Measurements from ENCODE around the gene TRIP13.

The TRIP13 gene

DNA sequence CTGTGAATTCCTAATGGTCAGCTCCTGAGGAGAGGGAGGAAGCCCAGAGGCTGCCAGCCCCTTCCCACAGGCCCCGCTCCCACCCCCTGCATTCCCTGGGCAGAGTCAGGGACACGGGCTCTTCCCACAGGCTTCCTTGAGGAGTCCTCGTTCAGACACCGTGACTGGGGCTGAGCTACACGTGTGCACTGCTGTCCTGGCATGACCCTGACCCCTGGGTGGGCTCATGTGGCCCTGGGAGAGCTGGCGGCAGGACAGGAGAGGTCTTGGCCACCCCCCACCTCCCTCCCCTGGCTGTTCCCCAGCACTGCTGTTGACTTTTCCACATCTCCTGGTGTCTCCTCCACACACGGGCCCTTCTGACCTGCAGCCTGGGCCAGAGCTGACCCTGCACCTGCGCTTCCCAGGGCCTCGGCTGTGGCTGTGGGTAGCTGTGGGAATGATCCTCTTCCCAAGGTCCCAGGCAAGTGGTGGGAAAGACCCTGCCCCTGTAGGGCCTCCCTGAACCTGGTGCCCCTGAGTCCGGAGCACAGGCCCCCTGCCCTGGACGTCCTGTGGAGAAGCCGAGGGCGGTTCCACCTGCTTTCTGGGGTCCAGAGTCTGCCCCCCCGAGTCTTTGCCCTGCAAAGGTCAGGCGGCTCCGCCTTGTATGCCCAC, 59.4 kb downstream of the TRIP13 start:
- TF ChIP-seq, protein P1, sequence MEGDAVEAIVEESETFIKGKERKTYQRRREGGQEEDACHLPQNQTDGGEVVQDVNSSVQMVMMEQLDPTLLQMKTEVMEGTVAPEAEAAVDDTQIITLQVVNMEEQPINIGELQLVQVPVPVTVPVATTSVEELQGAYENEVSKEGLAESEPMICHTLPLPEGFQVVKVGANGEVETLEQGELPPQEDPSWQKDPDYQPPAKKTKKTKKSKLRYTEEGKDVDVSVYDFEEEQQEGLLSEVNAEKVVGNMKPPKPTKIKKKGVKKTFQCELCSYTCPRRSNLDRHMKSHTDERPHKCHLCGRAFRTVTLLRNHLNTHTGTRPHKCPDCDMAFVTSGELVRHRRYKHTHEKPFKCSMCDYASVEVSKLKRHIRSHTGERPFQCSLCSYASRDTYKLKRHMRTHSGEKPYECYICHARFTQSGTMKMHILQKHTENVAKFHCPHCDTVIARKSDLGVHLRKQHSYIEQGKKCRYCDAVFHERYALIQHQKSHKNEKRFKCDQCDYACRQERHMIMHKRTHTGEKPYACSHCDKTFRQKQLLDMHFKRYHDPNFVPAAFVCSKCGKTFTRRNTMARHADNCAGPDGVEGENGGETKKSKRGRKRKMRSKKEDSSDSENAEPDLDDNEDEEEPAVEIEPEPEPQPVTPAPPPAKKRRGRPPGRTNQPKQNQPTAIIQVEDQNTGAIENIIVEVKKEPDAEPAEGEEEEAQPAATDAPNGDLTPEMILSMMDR (conservative IDR thresholded peaks at IDR 0.05), result no peak
- TF ChIP-seq ZFX (IDR thresholded peaks at IDR 0.05), result no peak
- no peak overlapping the region for H3K27ac ChIP-seq

DNA sequence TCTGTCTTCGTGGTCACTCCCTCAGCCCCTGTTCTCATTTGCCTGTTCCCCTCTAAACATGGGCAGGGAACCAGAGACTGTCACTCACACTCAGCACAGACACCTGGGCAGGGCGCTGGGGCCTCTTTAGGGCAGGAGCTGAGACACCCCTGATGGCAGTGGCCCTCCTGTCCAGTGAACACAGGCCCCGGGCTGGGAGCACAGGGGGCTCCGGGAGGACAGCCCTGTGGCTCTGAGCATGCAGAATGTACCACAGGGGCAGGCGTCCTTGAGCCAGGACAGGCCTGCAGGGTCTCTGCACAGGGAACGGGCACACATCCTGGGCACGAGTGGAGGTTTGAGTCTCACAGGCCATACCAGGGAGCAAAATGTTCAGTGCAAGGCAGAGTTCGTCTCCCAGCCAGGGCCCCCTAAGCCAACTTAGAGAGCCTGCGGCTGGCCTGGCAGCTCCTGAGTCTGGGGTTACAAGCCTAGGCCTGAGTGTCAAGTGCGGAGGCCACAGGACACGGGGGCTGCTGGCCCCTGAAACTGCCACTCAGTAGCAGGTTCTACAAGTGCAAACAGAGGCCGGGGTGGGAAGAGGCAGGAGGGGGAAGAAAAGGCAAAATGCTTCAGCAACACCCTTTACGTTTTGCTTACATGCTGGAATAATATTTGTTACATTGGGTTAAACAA, 60.0 kb downstream of the TRIP13 start:
- no peak overlapping the region for H3K27ac ChIP-seq
- TF ChIP-seq ZFX (IDR thresholded peaks at IDR 0.05), result no peak
- TF ChIP-seq, protein P1 (conservative IDR thresholded peaks at IDR 0.05), result no peak

DNA sequence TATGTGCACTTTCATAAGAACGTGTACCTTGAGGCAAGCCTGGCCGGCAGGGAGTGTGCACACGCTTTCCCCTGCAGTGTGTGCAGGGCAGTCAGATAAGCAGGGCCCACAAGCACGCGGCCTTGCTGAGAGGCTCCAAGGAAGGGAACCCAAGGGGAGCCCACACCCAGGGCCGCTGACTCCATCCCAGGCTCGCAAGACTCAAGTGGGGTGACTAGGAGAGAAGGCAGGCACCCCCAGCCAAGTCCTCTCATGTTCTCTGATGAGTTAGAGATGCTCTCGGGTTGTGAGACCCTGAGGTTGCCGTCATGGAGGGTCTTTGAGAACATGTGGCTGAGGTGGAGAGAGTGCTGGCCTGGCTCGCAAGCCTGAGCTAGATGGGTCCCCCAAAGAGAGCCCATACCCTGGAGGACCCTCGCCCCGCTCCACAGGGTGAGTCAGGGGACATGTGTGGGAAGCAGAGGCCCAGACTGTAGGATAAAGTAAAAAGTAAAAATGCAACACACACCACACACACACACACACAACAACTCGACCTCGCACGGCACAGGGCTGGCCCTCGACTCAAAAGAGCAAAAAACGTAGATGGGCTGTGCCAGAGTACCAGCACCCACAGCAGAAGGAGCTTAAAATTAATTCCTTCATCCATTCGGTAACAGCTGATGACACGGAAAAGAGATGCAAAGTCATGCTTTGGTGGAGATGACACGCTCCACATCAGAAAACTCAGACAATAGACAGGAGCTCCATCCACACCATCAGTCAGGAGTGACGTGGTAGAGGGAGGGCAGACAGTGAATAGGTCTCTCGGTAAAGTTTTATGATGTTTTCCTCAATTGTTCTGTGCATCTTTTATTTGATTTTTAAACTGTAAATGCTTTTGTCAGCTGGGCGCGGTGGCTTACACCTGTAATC, 61.1 kb downstream of the TRIP13 start:
- no peak overlapping the region for H3K27ac ChIP-seq
- TF ChIP-seq, protein P1 (conservative IDR thresholded peaks at IDR 0.05), result no peak
- TF ChIP-seq ZFX (IDR thresholded peaks at IDR 0.05), result no peak

DNA sequence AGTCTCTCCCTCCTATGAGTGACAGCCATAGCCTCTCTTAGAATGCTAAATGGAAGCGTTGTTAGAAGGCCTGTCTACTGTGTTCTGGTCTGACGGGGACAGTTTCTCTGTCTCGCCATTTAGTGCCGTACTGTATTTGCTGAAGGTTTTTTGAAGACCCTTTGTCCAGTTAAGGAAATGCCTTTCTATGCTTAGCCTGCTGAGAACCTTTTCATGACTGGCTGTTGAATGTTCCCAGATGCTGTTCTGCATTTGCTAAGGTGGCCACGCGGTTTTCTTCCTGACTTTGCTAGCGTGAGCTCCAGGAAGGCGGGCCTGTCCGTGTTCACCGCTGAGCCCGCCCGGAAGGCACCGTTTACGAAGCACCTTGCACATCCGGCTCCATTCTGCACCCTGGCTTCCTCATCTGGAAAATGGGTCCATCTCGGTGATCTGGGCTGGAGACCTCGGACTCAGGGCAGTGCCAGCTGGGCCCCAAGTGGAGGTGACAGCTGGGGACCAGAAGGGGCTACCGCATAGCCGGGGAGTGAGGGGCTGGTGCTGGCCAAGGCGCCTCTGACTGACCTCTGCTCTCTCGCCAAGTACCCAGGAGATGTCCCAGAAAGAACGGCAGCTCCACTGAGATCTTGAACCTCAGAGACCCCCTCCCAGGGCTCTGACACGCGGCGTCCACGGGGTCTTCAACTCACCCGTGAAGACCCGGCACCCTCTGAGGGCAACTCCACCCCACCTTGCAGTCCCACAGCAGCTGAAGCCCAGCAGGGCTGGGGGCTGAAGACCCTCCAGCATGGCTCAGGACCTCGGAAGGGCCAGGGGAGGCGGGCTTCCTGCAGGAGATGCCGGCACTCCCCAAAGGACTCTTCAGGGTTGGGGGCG, 63.4 kb downstream of the TRIP13 start:
- no peak for TF ChIP-seq ZFX (IDR thresholded peaks at IDR 0.05)
- TF ChIP-seq, protein P1 (conservative IDR thresholded peaks at IDR 0.05), result no peak
- H3K27ac ChIP-seq, result no peak overlapping the region

DNA sequence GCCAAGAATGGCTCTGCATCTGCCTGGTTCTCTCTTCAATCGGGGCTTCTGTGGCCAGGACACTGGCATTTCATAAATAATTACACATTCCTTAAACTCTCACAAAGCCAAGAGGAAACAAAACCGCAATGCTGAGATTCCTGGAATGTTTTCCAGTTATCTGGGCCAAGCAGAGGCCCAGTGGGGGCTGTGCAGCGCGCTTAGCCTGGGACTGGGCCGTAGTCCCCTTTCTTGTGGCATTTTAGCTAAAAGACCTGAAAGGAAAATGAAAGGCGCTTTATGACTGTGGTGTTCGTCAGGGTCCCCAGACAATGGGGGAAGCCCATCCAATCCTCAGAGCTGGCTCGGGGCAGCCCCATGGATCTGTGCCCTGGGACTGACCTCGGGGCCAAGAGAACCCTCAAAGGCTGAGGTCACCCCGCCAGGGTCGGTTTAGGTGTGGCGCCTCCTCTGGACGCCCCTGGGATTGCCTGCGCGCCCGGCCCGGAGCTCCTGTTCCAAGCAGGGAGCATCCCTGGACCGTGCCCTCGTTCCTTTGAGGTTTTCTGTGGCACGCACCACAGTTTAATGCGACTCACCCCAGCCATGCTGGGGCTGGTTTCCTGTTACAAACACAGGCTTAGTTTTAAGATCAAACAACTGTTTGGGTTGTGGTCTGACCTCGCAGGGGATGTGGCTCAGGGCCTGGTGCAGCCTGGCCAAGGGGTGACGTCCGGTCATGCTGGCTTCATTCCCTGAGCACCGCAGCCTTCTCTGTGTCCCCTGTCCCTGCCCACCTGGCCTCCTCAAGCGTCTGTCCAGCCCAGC, 64.5 kb downstream of the TRIP13 start:
- TF ChIP-seq, protein P1 (conservative IDR thresholded peaks at IDR 0.05), result no peak; the same call in 1 of the 2 replicates
- TF ChIP-seq ZFX (IDR thresholded peaks at IDR 0.05), result no peak
- no peak overlapping the region for H3K27ac ChIP-seq

DNA sequence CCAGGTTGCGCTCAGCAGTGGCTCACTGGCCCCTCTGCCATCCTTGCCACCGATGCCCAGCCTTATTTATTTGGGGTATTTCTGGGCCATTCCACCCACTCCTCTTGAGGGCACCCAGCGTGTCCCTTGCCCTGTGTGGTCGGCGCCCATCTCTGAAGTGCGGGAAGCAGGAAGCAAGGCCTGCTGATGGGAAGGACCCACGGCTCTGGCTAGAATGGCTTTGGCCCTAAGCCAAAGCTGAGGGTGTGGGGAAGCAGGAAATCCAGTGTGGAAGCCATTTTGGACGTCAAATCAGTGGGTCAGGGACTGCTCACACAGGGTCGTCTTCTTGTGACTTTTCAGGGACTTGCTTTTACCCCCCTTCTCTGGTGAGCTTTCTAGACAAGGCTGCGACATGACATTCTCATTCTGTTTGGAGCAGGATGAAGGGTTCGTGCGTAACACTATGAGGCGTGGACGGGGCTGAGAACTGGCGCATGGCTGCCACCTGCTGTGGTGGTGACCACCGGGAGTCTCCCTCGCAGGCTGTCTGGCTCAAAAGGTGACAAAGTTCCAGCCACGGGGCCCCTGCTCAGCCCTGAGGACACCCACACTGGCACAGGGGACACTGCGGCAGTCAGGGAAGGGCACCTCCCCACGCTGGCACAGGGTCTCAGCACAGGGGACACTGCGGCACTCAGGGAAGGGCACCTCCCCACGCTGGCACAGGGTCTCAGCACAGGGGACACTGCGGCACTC, 65.2 kb downstream of the TRIP13 start:
- H3K27ac ChIP-seq, result peak overlapping the region; percentile 53
- no peak for TF ChIP-seq ZFX (IDR thresholded peaks at IDR 0.05)
- TF ChIP-seq, protein P1 (conservative IDR thresholded peaks at IDR 0.05), result no peak
